Measurements from ENCODE around the gene ANKRD13B. TPM values are rescaled to one million over a fixed set of nuclear protein-coding genes. Genes with fewer than 3 reads are reported as not detected.

Gene ANKRD13B
- total RNA-seq, 2 experiments from 2014 or later, result 12.3 to 12.8 TPM

GRCh38 chr17:29619251-29619650 is 26.3 kb downstream of the ANKRD13B start:
- ChIA-PET POLR2A (no interaction called here), CTCF (interaction anchor here (2.0 to 7.8 kb wide), 6 partner anchors 12 to 33 kb away, joined by 5 to 116 read pairs (median 19); partner anchors contain the start of gene ANKRD13B)
- DNase-seq, result no peak
- H3K9me3 Mint-ChIP-seq, result no peaks in the 10 kb centered on the region
- peaks cover 8% of the 10 kb centered on the region for H3K27me3 Mint-ChIP-seq
- peaks cover 61% of the 10 kb centered on the region for H3K4me1 Mint-ChIP-seq
- no peak overlapping the region for H3K4me3 Mint-ChIP-seq
- H3K36me3 Mint-ChIP-seq (ENCODE audit: low read depth), result peaks cover 4% of the 10 kb centered on the region
- H3K27ac Mint-ChIP-seq, result no peak overlapping the region

GRCh38 chr17:29620271-29620670 is 27.3 kb downstream of the ANKRD13B start:
- H3K27me3 Mint-ChIP-seq, result peaks cover 8% of the 10 kb centered on the region
- no peak overlapping the region for H3K4me3 Mint-ChIP-seq
- POLR2A ChIA-PET, result no interaction called here
- no peak overlapping the region for H3K27ac Mint-ChIP-seq
- DNase-seq, result no peak
- CTCF ChIA-PET, result interaction anchor here (2.1 to 7.8 kb wide), 2 partner anchors 11 to 27 kb away, joined by 6 to 116 read pairs; partner anchors contain the start of gene ANKRD13B
- H3K9me3 Mint-ChIP-seq, result no peaks in the 10 kb centered on the region
- H3K4me1 Mint-ChIP-seq, result peaks cover 61% of the 10 kb centered on the region
- H3K36me3 Mint-ChIP-seq (ENCODE audit: low read depth), result peaks cover 7% of the 10 kb centered on the region

- H3K4me1 Mint-ChIP-seq, result peaks cover 62% of the 10 kb centered on the region
- no peaks in the 10 kb centered on the region for H3K9me3 Mint-ChIP-seq
- H3K27me3 Mint-ChIP-seq, result peaks cover 8% of the 10 kb centered on the region
- peak overlapping the region; percentile 27 for H3K4me3 Mint-ChIP-seq
- POLR2A ChIA-PET, result no interaction called here
- CTCF ChIA-PET, result interaction anchor here (1.1 kb wide), 1 partner anchor 29 kb away, joined by 4 read pairs; no protein-coding TSS in a partner anchor
- DNase-seq, result no peak
- no peak overlapping the region for H3K27ac Mint-ChIP-seq
- peaks cover 13% of the 10 kb centered on the region for H3K36me3 Mint-ChIP-seq (ENCODE audit: low read depth)
Measured at GRCh38 chr17:29620779-29621500, 28.0 kb downstream of the ANKRD13B start.

- Mint-ChIP-seq H3K4me3 (peak overlapping the region; percentile 70), H3K9me3 (no peaks in the 10 kb centered on the region), H3K36me3 (ENCODE audit: low read depth) (peaks cover 15% of the 10 kb centered on the region), H3K4me1 (peaks cover 59% of the 10 kb centered on the region), H3K27ac (peak overlapping the region; percentile 22), H3K27me3 (peaks cover 2% of the 10 kb centered on the region)
- DNase-seq, result no peak
- POLR2A ChIA-PET, result no interaction called here
- CTCF ChIA-PET, result interaction anchor here (1.1 kb wide), 1 partner anchor 30 kb away, joined by 4 read pairs; no protein-coding TSS in a partner anchor
Measured at GRCh38 chr17:29621751-29622194, 28.8 kb downstream of the ANKRD13B start.

DNA sequence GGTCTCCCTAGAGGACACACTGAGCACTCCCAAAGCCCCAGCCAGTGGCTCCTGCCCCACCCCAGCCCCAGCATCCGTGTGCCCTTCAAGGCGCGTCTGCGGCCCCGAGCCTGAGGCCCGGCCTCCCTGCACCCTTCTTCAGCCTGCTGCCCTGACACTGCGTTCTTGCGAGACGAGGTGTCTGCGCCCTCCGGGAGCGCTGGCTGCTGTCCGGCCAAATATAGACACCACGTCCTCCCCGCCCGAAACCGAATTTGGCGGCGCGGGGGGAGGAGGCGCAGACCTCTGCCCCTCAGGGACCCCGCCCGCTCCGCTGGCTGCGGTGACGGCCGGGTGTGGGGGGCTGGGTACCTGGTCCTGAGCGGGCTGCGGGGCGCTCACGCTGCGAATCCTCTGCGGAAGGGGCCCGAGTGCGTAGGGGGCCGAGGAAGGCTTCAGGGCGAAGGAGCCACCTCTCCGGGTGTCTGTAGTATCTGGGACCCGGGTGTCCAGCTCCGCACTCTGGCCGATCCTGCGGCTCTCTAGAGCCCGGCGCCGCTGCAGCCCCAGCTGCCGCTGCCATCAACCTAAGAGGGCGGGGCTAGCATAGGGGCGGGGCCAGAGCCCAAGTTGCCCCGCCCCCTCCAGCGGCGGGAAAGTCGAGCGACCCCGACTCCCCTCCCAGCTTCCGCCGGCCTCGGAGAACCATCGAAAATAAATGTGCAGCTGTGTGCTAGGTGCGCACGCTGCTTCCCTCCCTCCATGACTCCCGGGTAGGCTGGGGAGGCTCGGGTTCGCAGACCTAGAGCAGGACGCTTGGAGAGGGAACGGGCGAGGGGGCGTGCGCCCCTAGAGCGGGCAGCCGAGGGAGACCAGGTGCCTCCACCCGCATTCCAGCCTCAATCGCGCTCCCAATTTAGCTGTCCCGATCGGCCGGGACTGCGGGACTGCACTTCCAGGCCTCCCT is 29.7 kb downstream of the ANKRD13B start, which contains the start of gene CORO6:
Gene CORO6, minus strand, starts transcription at position 576 of the 946 bp plus-strand sequence. CDS start 1,491 bp downstream, outside the sequence.
- POLR2A ChIA-PET, result no interaction called here

DNA sequence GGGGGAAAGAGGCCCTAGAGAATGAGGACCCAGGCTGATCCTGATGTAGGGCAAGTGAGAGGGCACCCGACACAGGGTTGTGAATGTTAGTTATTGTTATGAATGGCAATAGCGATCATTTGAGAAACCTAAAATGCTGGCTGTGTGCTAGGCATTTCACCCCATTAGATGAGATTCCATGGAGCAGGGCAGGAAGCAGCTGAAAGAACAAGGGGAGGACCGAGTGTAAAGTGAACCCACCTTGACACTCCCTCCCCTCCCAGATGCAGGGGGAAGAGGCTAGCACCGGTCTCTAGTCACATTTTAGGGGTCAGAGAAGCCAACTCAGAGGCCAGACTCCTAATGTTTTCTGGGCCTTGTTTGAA is 30.3 kb downstream of the ANKRD13B start:
- ChIA-PET CTCF (interaction anchor here (0.5 to 1.0 kb wide), 4 partner anchors 10 to 74 kb away, joined by 3 to 5 read pairs (median 4); no protein-coding TSS in a partner anchor), POLR2A (no interaction called here)
- DNase-seq, result no peak
- Mint-ChIP-seq H3K4me3 (peak overlapping the region; percentile 70), H3K4me1 (peaks cover 49% of the 10 kb centered on the region), H3K27ac (no peak overlapping the region), H3K9me3 (no peaks in the 10 kb centered on the region), H3K27me3 (no peaks in the 10 kb centered on the region), H3K36me3 (ENCODE audit: low read depth) (peaks cover 15% of the 10 kb centered on the region)

More for the DNA sequence above, 29.7 kb downstream of the ANKRD13B start, which contains the start of gene CORO6:
- H3K27me3 Mint-ChIP-seq, result no peaks in the 10 kb centered on the region
- no peaks in the 10 kb centered on the region for H3K9me3 Mint-ChIP-seq
- peaks cover 51% of the 10 kb centered on the region for H3K4me1 Mint-ChIP-seq
- H3K4me3 Mint-ChIP-seq, result peak within 1 kb of the TSS; percentile 70
- CTCF ChIA-PET, result interaction anchor here (0.5 to 1.0 kb wide), 4 partner anchors 9 to 75 kb away, joined by 3 to 5 read pairs (median 4); no protein-coding TSS in a partner anchor
- peak; percentile 56 for DNase-seq
- H3K36me3 Mint-ChIP-seq (ENCODE audit: low read depth), result peaks cover 15% of the 10 kb centered on the region
- H3K27ac Mint-ChIP-seq, result peak within 1 kb of the TSS; percentile 61

DNA sequence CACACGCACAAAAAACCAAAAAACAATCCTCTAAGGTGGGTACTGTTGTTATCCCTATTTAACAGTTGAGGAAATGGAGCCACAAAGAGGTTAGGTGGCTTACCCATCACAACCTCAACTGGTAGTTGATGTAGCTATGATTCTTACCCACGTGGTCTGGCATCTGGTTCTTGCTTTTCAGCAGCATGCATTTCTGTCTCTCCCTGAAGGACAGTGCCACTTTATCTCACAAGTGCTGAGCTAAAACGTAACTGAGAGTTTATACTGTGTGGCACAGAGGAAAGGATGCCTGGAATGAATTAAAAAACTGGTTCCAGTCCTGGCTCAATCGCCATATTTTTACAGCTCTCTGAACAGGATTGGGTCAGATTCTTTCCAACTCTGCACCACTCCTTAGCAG is 31.7 kb downstream of the ANKRD13B start:
- H3K4me1 Mint-ChIP-seq, result peaks cover 55% of the 10 kb centered on the region
- no peaks in the 10 kb centered on the region for H3K27me3 Mint-ChIP-seq
- H3K9me3 Mint-ChIP-seq, result no peaks in the 10 kb centered on the region
- CTCF ChIA-PET, result interaction anchor here (0.9 to 2.7 kb wide), 4 partner anchors 8 to 155 kb away, joined by 3 to 13 read pairs (median 10); no protein-coding TSS in a partner anchor
- H3K27ac Mint-ChIP-seq, result no peak overlapping the region
- no peak overlapping the region for H3K4me3 Mint-ChIP-seq
- POLR2A ChIA-PET, result no interaction called here
- H3K36me3 Mint-ChIP-seq (ENCODE audit: low read depth), result peaks cover 18% of the 10 kb centered on the region
- peak; percentile 29 for DNase-seq

GRCh38 chr17:29625037-29625750 is 32.3 kb downstream of the ANKRD13B start:
- H3K4me3 Mint-ChIP-seq, result no peak overlapping the region
- H3K27ac Mint-ChIP-seq, result no peak overlapping the region
- no peaks in the 10 kb centered on the region for H3K9me3 Mint-ChIP-seq
- ChIA-PET CTCF (interaction anchor here (0.9 to 2.7 kb wide), 4 partner anchors 8 to 154 kb away, joined by 3 to 13 read pairs (median 10); no protein-coding TSS in a partner anchor), POLR2A (no interaction called here)
- H3K36me3 Mint-ChIP-seq (ENCODE audit: low read depth), result peaks cover 22% of the 10 kb centered on the region
- no peaks in the 10 kb centered on the region for H3K27me3 Mint-ChIP-seq
- DNase-seq, result no peak
- H3K4me1 Mint-ChIP-seq, result peaks cover 58% of the 10 kb centered on the region

GRCh38 chr17:29627951-29628350 is 35.0 kb downstream of the ANKRD13B start:
- Mint-ChIP-seq H3K4me3 (no peak overlapping the region), H3K9me3 (no peaks in the 10 kb centered on the region), H3K27me3 (no peaks in the 10 kb centered on the region), H3K4me1 (peaks cover 50% of the 10 kb centered on the region), H3K36me3 (ENCODE audit: low read depth) (peaks cover 42% of the 10 kb centered on the region), H3K27ac (no peak overlapping the region)
- ChIA-PET POLR2A (no interaction called here), CTCF (interaction anchor here (1.7 to 1.9 kb wide), 2 partner anchors 10 to 15 kb away, joined by 5 to 14 read pairs; no protein-coding TSS in a partner anchor)
- no peak for DNase-seq

DNA sequence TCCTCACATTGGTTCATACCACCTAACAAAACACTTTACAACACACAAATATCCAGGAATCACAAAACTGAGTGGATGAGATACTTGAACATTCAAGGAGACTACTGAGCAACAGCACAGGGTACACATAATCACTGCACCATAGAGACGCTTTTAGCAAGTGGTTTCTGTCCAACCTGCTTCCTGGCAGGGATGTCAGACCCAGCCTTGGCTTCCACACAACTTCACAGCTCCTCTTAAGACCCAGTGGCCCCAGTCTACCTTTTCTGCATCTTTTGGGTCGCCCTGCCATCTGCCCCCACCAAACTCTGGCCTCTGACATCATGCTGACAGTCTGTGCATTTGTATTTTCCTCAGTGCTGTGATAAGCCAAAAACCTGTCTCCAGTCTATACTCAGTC is 35.7 kb downstream of the ANKRD13B start:
- Mint-ChIP-seq H3K9me3 (no peaks in the 10 kb centered on the region), H3K4me3 (no peak overlapping the region), H3K36me3 (ENCODE audit: low read depth) (peaks cover 43% of the 10 kb centered on the region), H3K4me1 (peaks cover 44% of the 10 kb centered on the region), H3K27ac (no peak overlapping the region), H3K27me3 (no peaks in the 10 kb centered on the region)
- DNase-seq, result no peak
- CTCF ChIA-PET, result interaction anchor here (1.3 to 1.9 kb wide), 3 partner anchors 11 to 15 kb away, joined by 5 to 14 read pairs (median 6); no protein-coding TSS in a partner anchor
- POLR2A ChIA-PET, result no interaction called here

GRCh38 chr17:29629839-29630238 is 36.9 kb downstream of the ANKRD13B start:
- Mint-ChIP-seq H3K27ac (no peak overlapping the region), H3K4me1 (peaks cover 37% of the 10 kb centered on the region), H3K9me3 (no peaks in the 10 kb centered on the region), H3K4me3 (no peak overlapping the region), H3K27me3 (no peaks in the 10 kb centered on the region), H3K36me3 (ENCODE audit: low read depth) (peaks cover 52% of the 10 kb centered on the region)
- ChIA-PET CTCF (interaction anchor here (1.3 to 1.9 kb wide), 4 partner anchors 9 to 13 kb away, joined by 6 to 14 read pairs (median 8); no protein-coding TSS in a partner anchor), POLR2A (no interaction called here)
- DNase-seq, result no peak

Data from activated CD4-positive, alpha-beta T cell treated with anti-CD3 and anti-CD28 coated beads, Interleukin-2, amount 10 ng/mL, durations not matched to agents 7 days and 5 days (primary cell).